ENCODE measurements around the gene FOXL2NB. TPM values are rescaled to one million over a fixed set of nuclear protein-coding genes. Genes with fewer than 3 reads are reported as not detected.

The FOXL2NB gene
- total RNA-seq, 1 donor, result 101 TPM

GRCh38 chr3:138995706-138996105 is 48.7 kb downstream of the FOXL2NB start:
- DNase-seq (ENCODE audit: low read depth), result no peak
- TF ChIP-seq CTCF (IDR thresholded peaks at IDR 0.05; ENCODE audit: insufficient read depth, low read depth, low read length), result no peak

More at GRCh38 chr3:138995706-138996105, 48.7 kb downstream of the FOXL2NB start:
- H3K4me3 ChIP-seq (ENCODE audit: low read depth, low read length), result no peak overlapping the region

Other genes with a start within 250 kb of the FOXL2NB start
- 8.4 and 9.9 TPM in 2 replicates for gene PIK3CB, start 112.3 kb upstream of the FOXL2NB start, total RNA-seq
- 49.7 and 52.8 TPM in 2 replicates for gene FOXL2, start 80 bp upstream of the FOXL2NB start, total RNA-seq
- not detected in 2 replicates for gene PRR23A, start 59.1 kb downstream of the FOXL2NB start, total RNA-seq
- gene PRR23B, start 73.7 kb downstream of the FOXL2NB start, total RNA-seq, result not detected in 2 replicates
- not detected in 2 replicates for gene PRR23C, start 97.7 kb downstream of the FOXL2NB start, total RNA-seq

All from fibroblast of villous mesenchyme (primary cell).